Endothelial cell of umbilical vein (primary cell): ENCODE measurements around the gene CLIC5. TPM values are rescaled to one million over a fixed set of nuclear protein-coding genes. Genes with fewer than 3 reads are reported as not detected.

ENCODE experiments used
- BruUV-seq: library from RNA; stranded (reverse); fragments of 400-500 nt; replicated peaks from 2 replicates; lab custom pipeline; 2021; lab: Mats Ljungman, UMichigan
- CTCF ChIA-PET: fragments of 300-600, 350-600 bp; sonication (Branson Sonifier 250); formaldehyde crosslinking; loops from one replicate; lab custom pipeline; 2021; ENCODE audit warnings: antibody characterized with exemption, inconsistent platforms; lab: Charles Lee
- POLR2A ChIA-PET: fragments of 300-600, 350-600 bp; sonication (Branson Sonifier 250); formaldehyde crosslinking; loops from one replicate; lab custom pipeline; 2021; ENCODE audit warnings: antibody characterized with exemption, inconsistent platforms; lab: Charles Lee
- DNase-seq: peaks from one replicate; pipeline ENCODE4 v3.0.0-alpha.2; 2011; ENCODE audit warnings: low read depth, low spot score
- FAIRE-seq: peaks from 2 replicates; lab custom pipeline; 2011; peaks lifted over from hg19 to GRCh38; lab: Jason Lieb, UNC
- H2AFZ ChIP-seq: 2 replicates; pipeline ENCODE4 v1.6.0; 2012; ENCODE audit warnings: low read depth, low read length, control low read depth, inconsistent platforms
- H3K27ac ChIP-seq: 2 replicates; pipeline ENCODE4 v1.5.1; 2011; ENCODE audit warnings: low read depth, mild to moderate bottlenecking, control low read depth, low read length, moderate library complexity; ENCODE audit not compliant: insufficient read depth
- H3K27me3 ChIP-seq, 2 experiments: 2 replicates each; pipeline versions ENCODE4 v1.6.0 to v1.6.1; 2011; ENCODE audit warnings: low read length in 2 of 2, mixed read lengths in 1 of 2; ENCODE audit not compliant: control insufficient read depth in 2 of 2, insufficient read depth in 2 of 2
- H3K36me3 ChIP-seq, 2 experiments: 2 replicates in 1 of 2; 3 replicates in 1 of 2; pipeline ENCODE4 v1.5.1; 2011; ENCODE audit warnings: low read length in 2 of 2, mild to moderate bottlenecking in 1 of 2, moderate library complexity in 1 of 2; ENCODE audit not compliant: control insufficient read depth in 2 of 2, insufficient read depth in 2 of 2; ENCODE audit errors: extremely low read depth in 1 of 2
- H3K4me1 ChIP-seq: 3 replicates; pipeline ENCODE4 v1.5.1; 2011; ENCODE audit warnings: mild to moderate bottlenecking, low read length; ENCODE audit not compliant: control insufficient read depth, insufficient read depth; ENCODE audit errors: extremely low read depth
- H3K4me2 ChIP-seq: 2 replicates; pipeline ENCODE4 v1.6.1; 2011; ENCODE audit warnings: low read length, control low read depth, mixed read lengths; ENCODE audit not compliant: insufficient read depth
- H3K4me3 ChIP-seq, 3 experiments: fragments of 200-600 bp in 1 of 3; sonication (generic), shearing (Covaris generic) in 1 of 3; replicated peaks in 1 of 3; 2 replicates each; pipeline ENCODE4 v1.5.1; 2011 to 2016; ENCODE audit warnings: control low read depth in 3 of 3, low read length in 3 of 3, mild to moderate bottlenecking in 2 of 3, inconsistent platforms in 1 of 3, low read depth in 1 of 3, moderate library complexity in 1 of 3; ENCODE audit not compliant: insufficient read depth in 1 of 3
- H3K79me2 ChIP-seq: 2 replicates; pipeline ENCODE4 v1.6.0; 2012; ENCODE audit warnings: low read length, inconsistent platforms; ENCODE audit not compliant: control insufficient read depth, insufficient read depth
- H3K9ac ChIP-seq: replicated peaks from 2 replicates; pipeline ENCODE3; 2011; ENCODE audit warnings: low read length, control low read depth; ENCODE audit not compliant: insufficient read depth; ENCODE audit errors: extremely low read depth
- H3K9me1 ChIP-seq: replicated peaks from 3 replicates; pipeline ENCODE4 v1.6.0; 2011; ENCODE audit warnings: mild to moderate bottlenecking, low read length; ENCODE audit not compliant: control insufficient read depth, insufficient read depth; ENCODE audit errors: extremely low read depth
- H3K9me3 ChIP-seq: replicated peaks from 2 replicates; pipeline ENCODE4 v1.5.1; 2012; ENCODE audit warnings: low read length, inconsistent platforms; ENCODE audit not compliant: control insufficient read depth, insufficient read depth
- H4K20me1 ChIP-seq: replicated peaks from 2 replicates; pipeline ENCODE3; 2011; ENCODE audit warnings: mild to moderate bottlenecking, low read length; ENCODE audit not compliant: control insufficient read depth, insufficient read depth; ENCODE audit errors: extremely low read depth
- EZH2 ChIP-seq: IDR thresholded peaks from 2 replicates; pipeline ENCODE4 v1.6.1; 2012; ENCODE audit warnings: borderline replicate concordance, low read depth, mild to moderate bottlenecking, moderate library complexity, low read length, inconsistent platforms; ENCODE audit not compliant: severe bottlenecking
- MYC ChIP-seq: IDR thresholded peaks from one replicate; pipeline ENCODE4 v1.6.1; 2011; ENCODE audit warnings: mild to moderate bottlenecking, low read depth, low read length
- POLR2A ChIP-seq: IDR thresholded peaks from 2 replicates; pipeline ENCODE4 v1.6.1; 2012; ENCODE audit warnings: low read depth, mild to moderate bottlenecking, control low read depth, low read length
- POLR2AphosphoS5 ChIP-seq: IDR thresholded peaks from 2 replicates; pipeline ENCODE4 v1.6.1; 2012; ENCODE audit warnings: low read depth, mild to moderate bottlenecking, control low read depth, low read length, moderate library complexity; ENCODE audit not compliant: insufficient read depth
- dilution Hi-C: fragments of 300-500 bp; cut with MboI; formaldehyde crosslinking; loops from one replicate; pipeline ENCODE4 v1.15.0; 2019; ENCODE audit warnings: low sequenced_read_pairs; ENCODE audit not compliant: extremely low pct_ligation_motif_present
- intact Hi-C: fragments of 100-400 bp; cut with micrococcal nuclease; formaldehyde crosslinking; loops from one replicate; pipeline ENCODE4 v1.10.0; 2022
- polyA plus RNA-seq, 4 experiments: library from polyadenylated mRNA; depleted of rRNA in 3 of 4; stranded (reverse) in 3 of 4; unstranded in 1 of 4; fragments of >200 nt; gene quantifications; 2 replicates each; pipeline versions ENCODE4 v1.2.1 to v1.2.3, GENCODE V29; 2011 to 2012; ENCODE audit warnings: missing spikeins in 1 of 4
- total RNA-seq: library from RNA; stranded (reverse); gene quantifications from 2 replicates; pipeline ENCODE4 v1.2.3, GENCODE V29; 2021
- TF ChIP-seq, protein P1 (sequence below): IDR thresholded peaks from 2 replicates; pipeline ENCODE4 v1.6.1; 2011; ENCODE audit not compliant: insufficient read depth, insufficient read length
- TF ChIP-seq, protein P2 (sequence below), 2 donors: IDR thresholded peaks; 1 replicate in 1 of 2; 2 replicates in 1 of 2; pipeline ENCODE4 v1.5.1; 2011; ENCODE audit warnings: low read length in 2 of 2, mild to moderate bottlenecking in 2 of 2, moderate library complexity in 2 of 2, control low read depth in 1 of 2, inconsistent platforms in 1 of 2, low read depth in 1 of 2; ENCODE audit not compliant: insufficient read depth in 1 of 2; ENCODE audit errors: extremely low read depth in 1 of 2

CLIC5 gene
- total and polyA plus RNA-seq, 2 donors (not counting 3 experiments of a cell fraction or from before 2014, with no cell fraction given): 0.07 TPM; not detected in 1

DNA sequence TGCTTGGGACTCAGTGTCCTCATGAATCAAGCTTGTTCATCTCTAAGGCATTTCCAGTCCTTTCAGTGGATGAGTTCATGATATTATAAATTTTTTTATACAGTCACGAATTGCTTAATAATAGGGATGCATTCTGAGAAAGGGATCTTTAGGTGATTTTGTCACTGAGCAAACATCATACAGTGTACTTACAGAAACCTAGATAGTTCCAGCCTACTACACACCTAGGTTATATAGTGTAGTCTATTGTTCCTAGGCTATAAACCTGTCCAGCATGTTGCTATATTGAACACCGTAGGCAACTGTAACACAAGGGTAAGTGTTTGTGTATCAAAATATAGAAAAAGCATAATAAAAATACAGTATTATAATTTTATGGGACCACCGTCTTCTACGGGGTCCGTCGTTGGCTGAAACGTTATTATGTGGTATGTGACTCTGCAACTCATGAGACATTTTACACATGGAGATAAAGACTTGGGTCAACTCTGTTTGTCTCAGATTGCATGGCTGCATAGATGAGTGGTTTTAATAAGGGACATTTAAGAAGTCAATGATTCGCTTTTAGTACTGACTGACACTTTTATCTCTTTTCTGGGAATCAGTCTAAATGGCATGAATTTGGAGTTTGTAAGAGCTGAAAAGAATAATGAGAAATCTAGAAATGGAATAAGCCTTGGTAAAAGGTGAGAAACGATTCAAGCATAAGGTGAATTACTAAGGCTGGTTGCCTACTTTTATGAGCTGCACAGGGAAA lies 33.2 kb downstream of the CLIC5 start:
- no TSS peak for BruUV-seq
- POLR2A ChIA-PET: no interaction called here

More for the DNA sequence above, 33.2 kb downstream of the CLIC5 start:
- no peak for FAIRE-seq
- CTCF ChIA-PET: no interaction called here
- no peak overlapping the region for H3K9ac ChIP-seq
- no peak overlapping the region for H2AFZ ChIP-seq
- dilution Hi-C loops (no loop called here), intact Hi-C loops (no loop called here)
- no peak for DNase-seq
- H3K4me1 ChIP-seq: no peaks in the 10 kb centered on the region
- no peaks in the 10 kb centered on the region for H3K36me3 ChIP-seq
- no peak overlapping the region for H3K4me2 ChIP-seq
- no peak overlapping the region for H3K4me3 ChIP-seq
- no peaks in the 10 kb centered on the region for H3K9me3 ChIP-seq
- no peaks in the 10 kb centered on the region for H3K79me2 ChIP-seq
- no peaks in the 10 kb centered on the region for H4K20me1 ChIP-seq
- no peak overlapping the region for H3K27ac ChIP-seq
- H3K9me1 ChIP-seq: no peaks in the 10 kb centered on the region
- H3K27me3 ChIP-seq: no peaks in the 10 kb centered on the region
- TF ChIP-seq POLR2A (no peak), MYC (no peak), POLR2AphosphoS5 (no peak), EZH2 (no peak)
- TF ChIP-seq, protein P1, sequence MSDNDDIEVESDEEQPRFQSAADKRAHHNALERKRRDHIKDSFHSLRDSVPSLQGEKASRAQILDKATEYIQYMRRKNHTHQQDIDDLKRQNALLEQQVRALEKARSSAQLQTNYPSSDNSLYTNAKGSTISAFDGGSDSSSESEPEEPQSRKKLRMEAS: no peak
- TF ChIP-seq, protein P2, sequence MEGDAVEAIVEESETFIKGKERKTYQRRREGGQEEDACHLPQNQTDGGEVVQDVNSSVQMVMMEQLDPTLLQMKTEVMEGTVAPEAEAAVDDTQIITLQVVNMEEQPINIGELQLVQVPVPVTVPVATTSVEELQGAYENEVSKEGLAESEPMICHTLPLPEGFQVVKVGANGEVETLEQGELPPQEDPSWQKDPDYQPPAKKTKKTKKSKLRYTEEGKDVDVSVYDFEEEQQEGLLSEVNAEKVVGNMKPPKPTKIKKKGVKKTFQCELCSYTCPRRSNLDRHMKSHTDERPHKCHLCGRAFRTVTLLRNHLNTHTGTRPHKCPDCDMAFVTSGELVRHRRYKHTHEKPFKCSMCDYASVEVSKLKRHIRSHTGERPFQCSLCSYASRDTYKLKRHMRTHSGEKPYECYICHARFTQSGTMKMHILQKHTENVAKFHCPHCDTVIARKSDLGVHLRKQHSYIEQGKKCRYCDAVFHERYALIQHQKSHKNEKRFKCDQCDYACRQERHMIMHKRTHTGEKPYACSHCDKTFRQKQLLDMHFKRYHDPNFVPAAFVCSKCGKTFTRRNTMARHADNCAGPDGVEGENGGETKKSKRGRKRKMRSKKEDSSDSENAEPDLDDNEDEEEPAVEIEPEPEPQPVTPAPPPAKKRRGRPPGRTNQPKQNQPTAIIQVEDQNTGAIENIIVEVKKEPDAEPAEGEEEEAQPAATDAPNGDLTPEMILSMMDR (IDR thresholded peaks at IDR 0.05; ENCODE audit: extremely low read depth in 1 of 2, insufficient read depth in 1 of 2, low read depth in 1 of 2, low read length in 2 of 2): no peak
